ENCODE results near the gene ASIC1.
A peak's percentile ranks its signal among the peaks of the same experiment; 100 is the strongest.
"Not testable (repeated sequence)": the region's sequence is repeated elsewhere in the genome, so short reads cannot be mapped to it uniquely, and the experiment has no call there.

ASIC1 gene

GRCh38 chr12:50057000-50057841 lies at the start of gene ASIC1:
Gene ASIC1, plus strand, starts transcription at chr12:50057596. Its CDS starts 1,171 bp downstream, at chr12:50058767.
- peak; percentile 19 for DNase-seq

- DNase-seq: no peak
These were observed 43.8 kb upstream of the ASIC1 start for GRCh38 chr12:50013361-50014147.

GRCh38 chr12:50014342-50014741 lies 43.1 kb upstream of the ASIC1 start:
- no peak for DNase-seq

- no peak for DNase-seq
These were observed 40.6 kb upstream of the ASIC1 start for GRCh38 chr12:50016501-50017475.

GRCh38 chr12:50017641-50018040 lies 39.8 kb upstream of the ASIC1 start:
- DNase-seq: no peak

GRCh38 chr12:50018154-50018553 lies 39.2 kb upstream of the ASIC1 start:
- no peak for DNase-seq

- DNase-seq: no peak
These were observed 38.4 kb upstream of the ASIC1 start for GRCh38 chr12:50018968-50019367.

- DNase-seq: no peak
These were observed 37.9 kb upstream of the ASIC1 start for GRCh38 chr12:50019524-50019923.

GRCh38 chr12:50021031-50021430 lies 36.4 kb upstream of the ASIC1 start:
- DNase-seq: no peak

- no peak for DNase-seq
These were observed 34.5 kb upstream of the ASIC1 start for GRCh38 chr12:50022903-50023302.

- DNase-seq: no peak
These were observed 33.2 kb upstream of the ASIC1 start for GRCh38 chr12:50024227-50024626.

- no peak for DNase-seq
These were observed 32.6 kb upstream of the ASIC1 start for GRCh38 chr12:50024805-50025186.

- peak; percentile 89 for DNase-seq
These were observed 32.0 kb upstream of the ASIC1 start, which contains the start of gene RACGAP1 for GRCh38 chr12:50025187-50026059. Gene RACGAP1, minus strand, starts transcription at chr12:50025494. Its CDS starts 8,779 bp downstream, at chr12:50016715.

GRCh38 chr12:50026691-50027090 lies 30.7 kb upstream of the ASIC1 start:
- no peak for DNase-seq

GRCh38 chr12:50030449-50030848 lies 26.9 kb upstream of the ASIC1 start:
- not testable (repeated sequence) for DNase-seq

- no peak for DNase-seq
These were observed 24.9 kb upstream of the ASIC1 start for GRCh38 chr12:50032515-50032853.

- DNase-seq: no peak
These were observed 24.4 kb upstream of the ASIC1 start for GRCh38 chr12:50032854-50033581.

GRCh38 chr12:50038336-50038735 lies 19.1 kb upstream of the ASIC1 start:
- DNase-seq: no peak

- DNase-seq: peak; percentile 16
These were observed 18.1 kb upstream of the ASIC1 start for GRCh38 chr12:50039151-50039835.

- DNase-seq: no peak
These were observed 16.7 kb upstream of the ASIC1 start for GRCh38 chr12:50040657-50041056.

All from GOT3 (cell line).